GM21723 (cell line): ENCODE measurements around the gene APOL3.
"Not testable (repeated sequence)": the region's sequence is repeated elsewhere in the genome, so short reads cannot be mapped to it uniquely, and the experiment has no call there.

Experiments used
- ATAC-seq: cut with Tn5 transposase; IDR thresholded peaks from one replicate; pipeline ENCODE4 v1.9.1; 2021; ENCODE audit warnings: mild to moderate bottlenecking, moderate library complexity; ENCODE audit not compliant: unreplicated experiment

The APOL3 gene

GRCh38 chr22:36162127-36163034, 1.8 kb upstream of the APOL3 start:
- ATAC-seq, result peak; percentile 38

DNA sequence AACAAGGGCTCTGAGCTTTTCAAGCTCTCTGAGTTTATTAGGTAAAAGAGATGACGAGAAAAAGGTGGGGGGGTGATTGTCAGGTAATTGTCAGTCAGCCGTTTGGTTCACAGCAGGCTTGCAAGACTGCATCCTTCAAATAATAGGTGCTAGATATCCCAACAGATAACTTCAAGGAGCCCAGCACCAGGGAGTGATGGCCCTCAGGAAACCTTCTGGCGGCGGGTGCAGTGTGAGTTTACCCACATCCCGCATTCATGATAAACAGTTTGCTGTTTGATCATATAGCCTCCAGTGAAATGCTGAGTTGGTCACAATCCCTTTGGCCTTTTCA, 1.2 kb upstream of the APOL3 start:
- ATAC-seq, result not testable (repeated sequence)

- no peak for ATAC-seq
Measured at GRCh38 chr22:36156515-36157419, 3.8 kb downstream of the APOL3 start.

DNA sequence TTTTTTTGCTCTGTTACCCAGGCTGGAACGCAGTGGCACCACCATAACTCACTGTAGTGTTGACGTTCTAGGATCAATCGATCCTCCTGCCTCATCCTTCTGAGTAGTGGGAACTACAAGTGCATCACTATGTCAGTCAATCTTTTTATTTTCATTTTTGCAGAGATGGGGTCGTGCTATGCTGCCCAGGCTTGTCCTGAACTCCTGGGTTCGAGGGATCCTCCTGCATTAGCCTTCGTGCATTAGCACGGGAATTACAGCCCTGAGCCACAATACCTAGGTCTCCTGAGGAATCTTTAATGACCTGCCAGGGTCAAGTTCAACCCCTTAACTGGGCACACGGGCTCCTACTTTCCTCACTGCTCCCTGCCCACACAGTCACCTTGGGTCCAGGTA, 4.4 kb downstream of the APOL3 start:
- ATAC-seq, result no peak

DNA sequence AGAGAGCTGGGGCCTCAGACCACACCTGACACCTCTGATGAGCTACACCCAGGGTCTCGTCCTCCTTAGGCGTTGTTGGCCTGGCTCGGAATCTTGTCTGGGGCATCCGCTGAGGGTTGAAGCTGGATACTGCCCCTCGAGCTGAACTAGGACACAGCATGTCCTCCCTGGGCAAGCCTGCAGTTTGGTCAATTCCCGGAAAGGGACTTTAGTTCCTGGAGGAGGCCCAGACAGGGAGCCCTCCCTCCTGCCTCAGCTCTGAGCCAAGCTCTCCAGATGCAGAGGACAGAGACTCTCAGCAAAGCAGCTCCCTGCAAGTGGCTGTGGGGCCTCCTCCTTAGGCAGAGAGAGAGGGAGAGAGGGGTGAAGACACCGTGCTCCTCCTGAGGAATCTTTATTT, 4.9 kb downstream of the APOL3 start:
- no peak for ATAC-seq

- ATAC-seq, result no peak
Measured at GRCh38 chr22:36154423-36154945, 6.1 kb downstream of the APOL3 start.

GRCh38 chr22:36153501-36154422, 6.8 kb downstream of the APOL3 start:
- ATAC-seq, result no peak

- ATAC-seq, result not testable (repeated sequence)
Measured at GRCh38 chr22:36152821-36153220, 7.7 kb downstream of the APOL3 start.

DNA sequence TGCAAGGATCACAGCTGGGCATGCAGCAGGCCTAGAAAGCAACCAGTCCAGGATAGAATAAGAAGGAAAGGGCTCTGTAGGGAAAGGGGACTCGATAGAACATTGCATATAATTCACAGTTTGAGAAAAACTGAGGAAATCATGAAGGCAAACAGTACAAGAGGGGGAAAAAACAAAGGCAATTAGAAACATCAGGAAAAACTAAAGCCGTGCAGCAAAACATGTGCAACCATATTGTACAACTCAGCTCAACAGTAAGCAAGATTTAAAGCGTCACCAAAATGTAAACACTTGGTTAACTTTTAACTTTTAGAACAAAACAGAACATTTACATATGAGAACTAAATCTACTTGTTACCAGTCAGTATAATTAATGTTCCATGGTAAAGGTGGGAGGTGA, 8.5 kb downstream of the APOL3 start:
- ATAC-seq, result no peak

- no peak for ATAC-seq
Measured at GRCh38 chr22:36151006-36151595, 9.5 kb downstream of the APOL3 start.

GRCh38 chr22:36149441-36149840, 11.1 kb downstream of the APOL3 start:
- no peak for ATAC-seq

- ATAC-seq, result no peak
Measured at GRCh38 chr22:36148411-36148810, 12.1 kb downstream of the APOL3 start.

DNA sequence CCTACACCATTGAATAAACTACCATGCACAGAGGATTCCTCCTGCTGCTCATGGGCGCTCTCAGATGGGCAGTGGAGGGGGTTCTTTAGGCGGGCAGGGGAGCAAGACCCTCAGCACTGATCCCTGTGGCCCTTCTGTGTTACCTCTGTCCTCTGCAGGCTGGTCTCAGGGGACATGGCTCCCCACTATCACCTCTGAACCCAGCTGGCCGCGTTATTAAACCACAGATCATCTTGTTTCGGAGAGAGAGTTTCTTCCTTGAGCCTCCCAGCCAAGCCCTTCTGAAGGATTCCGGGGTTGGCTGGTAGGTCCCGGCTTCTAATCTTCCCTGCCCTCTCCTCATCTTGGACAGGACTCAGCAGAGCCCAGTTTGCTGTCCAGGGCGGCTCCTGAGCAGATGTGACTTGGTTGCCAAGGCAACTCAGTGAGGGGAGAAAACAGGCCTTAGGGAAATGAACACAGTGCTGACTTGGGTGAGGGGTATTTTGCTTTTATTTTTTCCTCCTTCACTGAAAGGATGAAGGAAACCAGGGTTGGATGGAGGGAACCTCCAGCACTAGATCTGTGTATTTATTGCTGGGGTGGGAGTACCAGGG, 13.3 kb downstream of the APOL3 start:
- no peak for ATAC-seq

DNA sequence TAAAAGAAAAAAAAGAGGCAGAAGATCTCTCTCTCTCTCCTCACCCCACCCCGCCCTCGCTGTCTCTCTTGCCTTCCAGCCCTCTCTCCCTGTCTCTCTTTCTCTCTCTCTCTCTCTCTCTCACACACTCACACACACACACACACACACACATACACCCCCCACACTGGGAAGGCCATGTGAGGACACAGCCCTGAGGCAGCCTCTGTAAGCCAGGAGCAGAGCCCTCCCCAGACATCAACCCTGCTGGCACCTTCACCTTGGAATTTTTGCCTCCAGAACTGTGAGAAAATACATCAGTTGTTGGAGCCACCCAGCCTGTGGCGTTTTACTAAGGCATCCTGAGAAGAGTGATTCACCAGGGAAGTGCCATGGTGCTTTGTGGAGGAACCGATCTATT, 14.7 kb downstream of the APOL3 start:
- ATAC-seq, result no peak

DNA sequence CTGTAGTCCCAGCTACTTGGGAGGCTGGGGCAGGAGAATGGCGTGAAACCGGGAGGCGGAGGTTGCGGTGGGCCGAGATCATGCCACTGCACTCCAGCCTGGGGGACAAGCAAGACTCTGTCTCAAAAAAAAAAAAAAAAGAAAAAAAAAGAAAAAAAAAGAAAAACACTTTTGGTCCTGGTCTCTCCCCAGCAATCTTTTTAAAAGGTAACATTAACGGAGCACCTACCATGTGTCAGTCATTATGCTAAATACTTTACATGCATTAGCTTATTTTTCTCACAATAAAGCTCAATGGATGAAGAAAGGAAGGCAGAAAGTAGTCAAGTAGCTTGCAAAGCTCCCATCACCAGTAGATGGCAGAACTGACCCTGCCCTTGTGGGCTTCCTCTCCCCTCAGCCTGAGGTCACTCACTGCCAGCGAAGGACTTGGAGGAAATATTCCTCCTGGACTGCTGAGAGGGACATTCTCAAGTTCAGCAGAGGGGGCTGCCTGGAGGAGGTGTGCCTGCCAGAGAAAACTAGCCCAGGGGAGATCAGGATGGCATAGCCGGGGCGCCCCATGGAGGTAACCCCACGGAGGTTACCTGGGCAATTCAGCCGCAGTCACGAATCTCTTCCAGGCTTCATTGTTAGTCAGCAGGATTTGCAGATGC, 15.5 kb downstream of the APOL3 start:
- ATAC-seq, result no peak

DNA sequence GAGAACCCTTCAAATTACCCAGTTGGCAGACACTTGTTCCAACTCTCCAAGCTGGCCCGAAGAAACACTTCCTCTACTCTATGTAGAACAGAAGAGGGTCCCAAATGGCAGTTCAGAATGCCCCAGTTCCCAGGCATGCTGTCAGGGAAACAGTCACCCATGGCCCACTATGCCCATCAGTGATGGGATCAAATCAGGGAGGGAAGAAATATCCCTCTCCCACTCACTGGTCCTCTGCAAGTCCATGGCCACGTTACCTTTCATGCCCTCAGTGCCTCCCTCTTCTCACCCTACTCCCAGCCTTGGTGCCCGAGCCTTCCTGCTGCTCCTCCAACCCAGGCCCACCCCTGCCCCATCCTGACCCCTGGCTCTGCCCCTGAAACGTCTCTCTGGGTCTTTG, 16.6 kb downstream of the APOL3 start:
- ATAC-seq, result no peak

GRCh38 chr22:36143066-36143815, 17.3 kb downstream of the APOL3 start:
- ATAC-seq, result no peak

- ATAC-seq, result no peak
Measured at GRCh38 chr22:36141481-36141880, 19.1 kb downstream of the APOL3 start.

DNA sequence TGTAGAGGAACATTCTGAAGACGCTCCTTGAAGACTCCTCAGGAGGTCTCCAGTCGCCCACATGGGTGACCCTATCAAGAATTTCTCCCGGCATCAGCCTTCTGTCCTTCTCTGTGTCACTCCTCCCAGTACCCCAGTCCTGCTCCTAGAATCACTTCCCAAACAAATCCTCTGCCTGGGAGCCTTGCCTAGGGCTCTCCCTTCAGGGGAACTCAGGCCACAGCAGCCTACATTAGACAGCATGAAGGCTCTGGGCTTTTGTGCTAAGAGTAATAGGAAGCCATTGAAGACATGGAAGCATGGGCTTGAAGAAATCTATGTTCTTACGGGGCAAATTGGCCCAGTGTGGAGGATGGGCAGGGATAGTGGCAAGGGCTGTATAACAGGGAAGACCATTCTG, 21.8 kb downstream of the APOL3 start:
- ATAC-seq, result not testable (repeated sequence)
